GM23338 (cell line): ENCODE data around the gene TMCO5A.

Experiments
- EZH2 ChIP-seq: fragments of 200-600 bp; sonication (generic); IDR thresholded peaks from one replicate; pipeline ENCODE4 v1.8.0; 2017; ENCODE audit warnings: antibody characterized with exemption, mild to moderate bottlenecking, low read depth; ENCODE audit not compliant: unreplicated experiment
- POLR2AphosphoS5 ChIP-seq: IDR thresholded peaks from 2 replicates; pipeline ENCODE4 v1.6.1; 2016; ENCODE audit warnings: antibody characterized with exemption, low read depth
- TF ChIP-seq, protein P1 (sequence below), 2 experiments: fragments of 200-600 bp in 1 of 2; sonication (generic) in 1 of 2; conservative IDR thresholded peaks; 2 replicates each; pipeline versions ENCODE4 v1.5.1 to v1.6.1; 2016 to 2017; ENCODE audit warnings: antibody characterized with exemption in 2 of 2, low read depth in 2 of 2, mild to moderate bottlenecking in 2 of 2, moderate library complexity in 1 of 2
- TF ChIP-seq, protein P2 (sequence below): IDR thresholded peaks from one replicate; pipeline ENCODE4 v1.6.1; 2018; ENCODE audit warnings: antibody characterized with exemption; ENCODE audit not compliant: unreplicated experiment

DNA sequence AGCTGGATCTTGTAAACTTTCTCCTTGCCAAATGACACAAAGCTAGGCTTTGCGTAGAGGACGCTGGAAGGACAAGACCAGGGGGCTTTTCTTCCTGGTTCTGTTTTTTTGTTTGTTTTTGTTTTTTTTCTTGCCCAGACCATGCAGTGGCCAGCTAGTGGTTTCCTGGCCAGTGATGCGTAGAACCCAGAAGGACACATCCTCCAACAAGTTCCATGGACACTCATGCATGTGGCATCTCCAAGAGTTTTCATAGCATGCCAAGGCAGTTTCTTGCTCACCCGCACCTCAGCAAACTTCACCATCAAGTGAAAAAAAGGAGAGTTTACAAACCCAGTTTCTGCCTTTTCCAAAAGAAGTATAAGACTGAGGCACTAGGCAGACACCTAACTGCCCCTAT, 46.1 kb upstream of the TMCO5A start:
- no peak for TF ChIP-seq POLR2AphosphoS5
- TF ChIP-seq EZH2, result no peak
- TF ChIP-seq, protein P1, sequence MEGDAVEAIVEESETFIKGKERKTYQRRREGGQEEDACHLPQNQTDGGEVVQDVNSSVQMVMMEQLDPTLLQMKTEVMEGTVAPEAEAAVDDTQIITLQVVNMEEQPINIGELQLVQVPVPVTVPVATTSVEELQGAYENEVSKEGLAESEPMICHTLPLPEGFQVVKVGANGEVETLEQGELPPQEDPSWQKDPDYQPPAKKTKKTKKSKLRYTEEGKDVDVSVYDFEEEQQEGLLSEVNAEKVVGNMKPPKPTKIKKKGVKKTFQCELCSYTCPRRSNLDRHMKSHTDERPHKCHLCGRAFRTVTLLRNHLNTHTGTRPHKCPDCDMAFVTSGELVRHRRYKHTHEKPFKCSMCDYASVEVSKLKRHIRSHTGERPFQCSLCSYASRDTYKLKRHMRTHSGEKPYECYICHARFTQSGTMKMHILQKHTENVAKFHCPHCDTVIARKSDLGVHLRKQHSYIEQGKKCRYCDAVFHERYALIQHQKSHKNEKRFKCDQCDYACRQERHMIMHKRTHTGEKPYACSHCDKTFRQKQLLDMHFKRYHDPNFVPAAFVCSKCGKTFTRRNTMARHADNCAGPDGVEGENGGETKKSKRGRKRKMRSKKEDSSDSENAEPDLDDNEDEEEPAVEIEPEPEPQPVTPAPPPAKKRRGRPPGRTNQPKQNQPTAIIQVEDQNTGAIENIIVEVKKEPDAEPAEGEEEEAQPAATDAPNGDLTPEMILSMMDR (conservative IDR thresholded peaks at IDR 0.05; ENCODE audit: low read depth in 2 of 2), result no peak
- TF ChIP-seq, protein P2, sequence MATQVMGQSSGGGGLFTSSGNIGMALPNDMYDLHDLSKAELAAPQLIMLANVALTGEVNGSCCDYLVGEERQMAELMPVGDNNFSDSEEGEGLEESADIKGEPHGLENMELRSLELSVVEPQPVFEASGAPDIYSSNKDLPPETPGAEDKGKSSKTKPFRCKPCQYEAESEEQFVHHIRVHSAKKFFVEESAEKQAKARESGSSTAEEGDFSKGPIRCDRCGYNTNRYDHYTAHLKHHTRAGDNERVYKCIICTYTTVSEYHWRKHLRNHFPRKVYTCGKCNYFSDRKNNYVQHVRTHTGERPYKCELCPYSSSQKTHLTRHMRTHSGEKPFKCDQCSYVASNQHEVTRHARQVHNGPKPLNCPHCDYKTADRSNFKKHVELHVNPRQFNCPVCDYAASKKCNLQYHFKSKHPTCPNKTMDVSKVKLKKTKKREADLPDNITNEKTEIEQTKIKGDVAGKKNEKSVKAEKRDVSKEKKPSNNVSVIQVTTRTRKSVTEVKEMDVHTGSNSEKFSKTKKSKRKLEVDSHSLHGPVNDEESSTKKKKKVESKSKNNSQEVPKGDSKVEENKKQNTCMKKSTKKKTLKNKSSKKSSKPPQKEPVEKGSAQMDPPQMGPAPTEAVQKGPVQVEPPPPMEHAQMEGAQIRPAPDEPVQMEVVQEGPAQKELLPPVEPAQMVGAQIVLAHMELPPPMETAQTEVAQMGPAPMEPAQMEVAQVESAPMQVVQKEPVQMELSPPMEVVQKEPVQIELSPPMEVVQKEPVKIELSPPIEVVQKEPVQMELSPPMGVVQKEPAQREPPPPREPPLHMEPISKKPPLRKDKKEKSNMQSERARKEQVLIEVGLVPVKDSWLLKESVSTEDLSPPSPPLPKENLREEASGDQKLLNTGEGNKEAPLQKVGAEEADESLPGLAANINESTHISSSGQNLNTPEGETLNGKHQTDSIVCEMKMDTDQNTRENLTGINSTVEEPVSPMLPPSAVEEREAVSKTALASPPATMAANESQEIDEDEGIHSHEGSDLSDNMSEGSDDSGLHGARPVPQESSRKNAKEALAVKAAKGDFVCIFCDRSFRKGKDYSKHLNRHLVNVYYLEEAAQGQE, result no peak
